ENCODE results near the gene PRPF6.

DNA sequence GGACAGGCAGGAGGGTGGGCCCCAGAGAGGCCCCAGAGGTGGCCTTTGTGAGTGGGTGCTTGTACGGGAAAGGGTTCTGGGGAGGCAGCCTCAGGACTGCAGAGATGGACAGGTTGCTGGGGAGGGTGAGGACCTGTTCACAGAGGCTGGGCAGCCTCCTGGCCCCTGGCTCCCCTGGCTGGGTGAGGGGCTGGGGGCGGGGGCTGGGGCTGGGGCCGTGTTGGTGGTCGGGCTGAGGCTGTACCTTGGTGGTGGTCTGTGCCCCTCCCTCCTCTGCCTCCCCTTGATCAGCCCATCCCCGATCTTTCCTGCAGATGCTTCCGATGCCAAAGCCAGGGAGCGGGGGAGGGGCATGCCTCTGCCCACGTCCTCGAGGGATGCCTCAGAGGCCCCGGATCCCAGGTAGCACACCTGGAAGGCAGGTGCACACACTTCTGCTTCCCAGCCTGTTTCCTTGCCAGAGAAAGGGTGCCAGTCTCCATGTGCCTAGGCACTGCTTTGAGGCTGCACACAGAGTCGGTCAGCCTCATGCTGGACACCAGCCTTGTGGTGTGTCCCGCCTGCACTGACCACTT, 86.9 kb downstream of the PRPF6 start:
- TF ChIP-seq POLR2A (IDR thresholded peaks at IDR 0.05), result no peak
- TF ChIP-seq, protein P1, sequence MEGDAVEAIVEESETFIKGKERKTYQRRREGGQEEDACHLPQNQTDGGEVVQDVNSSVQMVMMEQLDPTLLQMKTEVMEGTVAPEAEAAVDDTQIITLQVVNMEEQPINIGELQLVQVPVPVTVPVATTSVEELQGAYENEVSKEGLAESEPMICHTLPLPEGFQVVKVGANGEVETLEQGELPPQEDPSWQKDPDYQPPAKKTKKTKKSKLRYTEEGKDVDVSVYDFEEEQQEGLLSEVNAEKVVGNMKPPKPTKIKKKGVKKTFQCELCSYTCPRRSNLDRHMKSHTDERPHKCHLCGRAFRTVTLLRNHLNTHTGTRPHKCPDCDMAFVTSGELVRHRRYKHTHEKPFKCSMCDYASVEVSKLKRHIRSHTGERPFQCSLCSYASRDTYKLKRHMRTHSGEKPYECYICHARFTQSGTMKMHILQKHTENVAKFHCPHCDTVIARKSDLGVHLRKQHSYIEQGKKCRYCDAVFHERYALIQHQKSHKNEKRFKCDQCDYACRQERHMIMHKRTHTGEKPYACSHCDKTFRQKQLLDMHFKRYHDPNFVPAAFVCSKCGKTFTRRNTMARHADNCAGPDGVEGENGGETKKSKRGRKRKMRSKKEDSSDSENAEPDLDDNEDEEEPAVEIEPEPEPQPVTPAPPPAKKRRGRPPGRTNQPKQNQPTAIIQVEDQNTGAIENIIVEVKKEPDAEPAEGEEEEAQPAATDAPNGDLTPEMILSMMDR (IDR thresholded peaks at IDR 0.05 in 8 of 11, conservative IDR thresholded peaks at IDR 0.05 in 3 of 11), result no peak

All from spleen (tissue), 7 donors.